GM08714 (cell line): ENCODE data around the gene APBB2.

Experiments used
- H3K4me3 ChIP-seq: fragments of 200-500 bp; sonication (Bioruptor generic); 2 replicates; pipeline ENCODE4 v1.5.1; 2014; ENCODE audit warnings: mild to moderate bottlenecking, low read length, inconsistent platforms
- ZNF274 ChIP-seq: IDR thresholded peaks from 2 replicates; pipeline ENCODE4 v1.6.1; 2012; ENCODE audit warnings: mild to moderate bottlenecking, low read depth, low read length

Gene APBB2

GRCh38 chr4:41214136-41214824 is at the start of gene APBB2:
Gene APBB2 (minus strand): TSS chr4:41214542. CDS start chr4:41033254, 181,288 bp downstream.
- no peak for TF ChIP-seq ZNF274
- H3K4me3 ChIP-seq, result peak within 1 kb of the TSS; percentile 68

DNA sequence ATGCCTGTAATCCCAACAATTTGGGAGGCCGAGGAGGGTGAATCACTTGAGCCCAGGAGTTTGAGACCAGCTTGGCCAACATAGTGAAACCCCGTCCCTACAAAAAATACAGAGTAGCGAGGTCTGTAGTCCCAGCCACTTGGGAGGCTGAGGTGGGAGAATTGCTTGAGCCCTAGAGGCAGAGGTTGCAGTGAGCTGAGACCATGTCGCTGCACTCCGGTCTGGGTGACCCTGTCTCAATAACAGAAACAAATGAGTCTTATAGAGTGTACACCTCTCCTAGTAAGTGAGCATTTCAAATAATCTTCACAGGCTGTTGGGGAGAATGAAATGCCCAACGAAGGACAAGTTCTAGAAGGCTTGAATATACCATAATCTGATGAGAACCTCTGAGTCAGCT is 47.9 kb upstream of the APBB2 start:
- H3K4me3 ChIP-seq, result no peak overlapping the region
- no peak for TF ChIP-seq ZNF274

DNA sequence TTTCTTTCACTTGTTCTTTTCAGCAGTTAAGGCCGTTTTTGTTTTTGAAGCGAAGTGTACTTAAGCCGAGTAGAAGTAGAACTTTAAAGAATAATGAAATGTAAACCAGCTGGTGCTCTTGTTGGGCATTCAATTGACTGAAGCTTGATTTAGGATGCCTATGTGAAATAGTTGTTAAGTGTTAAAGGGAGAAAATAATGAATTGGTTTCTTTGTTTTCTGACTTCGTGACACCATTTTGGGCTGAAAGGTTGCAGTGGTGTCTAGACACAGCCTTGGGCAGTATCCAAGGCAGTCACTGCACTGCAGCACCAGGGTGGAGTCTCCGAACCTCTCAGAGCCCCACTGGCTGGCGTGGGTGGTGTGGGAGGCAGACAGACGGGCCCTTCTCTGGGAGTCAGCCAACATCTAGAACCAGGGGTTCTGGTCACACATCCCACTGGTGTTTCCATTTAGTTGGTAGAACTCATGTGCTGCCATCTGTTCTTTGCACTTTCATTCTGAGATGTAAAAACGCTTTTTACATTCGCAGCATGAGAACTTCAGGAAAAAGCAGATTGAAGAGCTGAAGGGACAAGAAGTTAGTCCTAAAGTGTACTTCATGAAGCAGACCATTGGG is 45.9 kb upstream of the APBB2 start:
- TF ChIP-seq ZNF274, result no peak
- no peak overlapping the region for H3K4me3 ChIP-seq

DNA sequence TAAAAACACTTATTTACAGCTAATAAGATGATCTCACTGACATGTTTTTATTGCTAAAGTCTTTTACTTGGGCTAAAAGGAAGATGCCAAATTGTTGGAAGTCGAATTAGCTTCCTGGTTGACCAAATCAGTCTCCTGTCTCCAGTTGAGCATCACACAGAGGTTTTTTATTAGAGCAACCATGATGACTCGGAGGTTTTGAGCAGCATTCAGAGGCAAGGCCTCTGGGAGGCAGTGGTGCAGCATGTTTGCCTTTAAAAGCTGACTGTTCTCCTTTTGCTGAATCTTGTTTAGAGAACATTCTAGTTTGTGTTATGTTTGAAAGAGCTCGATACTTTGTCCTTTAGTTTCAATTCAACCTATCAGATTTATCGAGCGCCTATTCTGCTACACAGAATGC is 44.4 kb upstream of the APBB2 start:
- no peak overlapping the region for H3K4me3 ChIP-seq
- no peak for TF ChIP-seq ZNF274

- no peak for TF ChIP-seq ZNF274
These were observed 43.6 kb upstream of the APBB2 start for GRCh38 chr4:41257906-41258305.

DNA sequence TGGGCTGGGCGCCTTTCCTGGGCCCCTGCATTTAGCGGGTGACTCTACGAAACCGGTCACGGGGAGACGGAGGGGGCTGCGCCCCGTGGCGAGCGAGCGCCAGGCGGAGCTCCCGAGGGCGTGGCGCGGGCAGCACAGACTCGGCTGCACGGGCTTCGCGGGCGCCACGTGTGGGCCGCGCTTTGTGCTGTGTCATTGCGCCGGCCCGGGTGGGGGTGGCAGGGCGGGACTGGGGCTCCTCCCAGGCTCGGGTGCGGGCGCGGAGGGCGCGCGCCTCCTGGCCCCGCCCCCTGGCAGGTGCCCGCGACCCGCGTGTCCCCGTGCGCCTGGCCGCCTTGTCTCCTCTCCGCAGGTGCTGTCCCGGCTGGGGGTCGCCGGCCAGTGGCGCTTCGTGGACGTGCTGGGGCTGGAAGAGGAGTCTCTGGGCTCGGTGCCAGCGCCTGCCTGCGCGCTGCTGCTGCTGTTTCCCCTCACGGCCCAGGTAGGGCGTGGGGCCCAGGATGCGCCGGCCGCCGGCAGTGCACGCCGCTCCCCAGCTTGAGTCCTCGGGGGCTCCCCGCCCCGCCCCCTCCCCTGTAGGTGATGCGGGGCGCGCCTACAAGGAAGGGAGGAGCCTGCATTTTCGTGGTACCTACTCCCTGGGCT is 43.0 kb upstream of the APBB2 start:
- no peak for TF ChIP-seq ZNF274
- H3K4me3 ChIP-seq, result no peak overlapping the region; the same call in 1 of the 2 replicates

More at GRCh38 chr4:41257906-41258305, 43.6 kb upstream of the APBB2 start:
- no peak overlapping the region for H3K4me3 ChIP-seq

- H3K4me3 ChIP-seq, result no peak within 1 kb of the TSS; the same call in 1 of the 2 replicates
- TF ChIP-seq ZNF274, result no peak
These were observed 42.5 kb upstream of the APBB2 start, which contains the start of gene UCHL1 for GRCh38 chr4:41256740-41257256. Gene UCHL1 (plus strand): TSS chr4:41256928. CDS start chr4:41256977, 49 bp downstream.

- TF ChIP-seq ZNF274, result no peak
These were observed 41.9 kb upstream of the APBB2 start for GRCh38 chr4:41256131-41256739.

GRCh38 chr4:41245983-41246382 is 31.6 kb upstream of the APBB2 start:
- H3K4me3 ChIP-seq, result no peak overlapping the region
- TF ChIP-seq ZNF274, result no peak

More at GRCh38 chr4:41256131-41256739, 41.9 kb upstream of the APBB2 start:
- H3K4me3 ChIP-seq, result no peak overlapping the region

DNA sequence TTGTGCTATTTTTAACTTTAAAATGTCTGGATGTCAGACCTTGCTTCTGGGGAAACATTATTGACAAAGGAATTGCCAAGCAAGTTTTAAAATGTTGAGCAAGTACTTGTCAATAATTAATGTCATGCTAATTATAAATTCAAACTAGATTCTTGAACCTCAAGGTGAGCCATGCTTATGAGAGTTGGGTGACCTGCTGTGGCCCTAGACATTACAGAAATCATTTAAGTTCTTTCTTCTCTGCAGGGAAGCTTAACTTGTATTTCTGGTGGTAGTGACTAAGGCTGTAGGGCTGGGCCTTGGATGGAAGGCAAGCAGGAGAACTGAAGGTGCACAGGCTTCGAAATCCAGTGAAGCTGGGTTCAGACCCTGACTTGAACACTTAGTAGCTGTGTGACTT is 27.6 kb upstream of the APBB2 start:
- no peak for TF ChIP-seq ZNF274
- H3K4me3 ChIP-seq, result no peak overlapping the region

GRCh38 chr4:41236508-41236907 is 22.2 kb upstream of the APBB2 start:
- TF ChIP-seq ZNF274, result no peak
- H3K4me3 ChIP-seq, result no peak overlapping the region

GRCh38 chr4:41236032-41236431 is 21.7 kb upstream of the APBB2 start:
- H3K4me3 ChIP-seq, result no peak overlapping the region
- no peak for TF ChIP-seq ZNF274

DNA sequence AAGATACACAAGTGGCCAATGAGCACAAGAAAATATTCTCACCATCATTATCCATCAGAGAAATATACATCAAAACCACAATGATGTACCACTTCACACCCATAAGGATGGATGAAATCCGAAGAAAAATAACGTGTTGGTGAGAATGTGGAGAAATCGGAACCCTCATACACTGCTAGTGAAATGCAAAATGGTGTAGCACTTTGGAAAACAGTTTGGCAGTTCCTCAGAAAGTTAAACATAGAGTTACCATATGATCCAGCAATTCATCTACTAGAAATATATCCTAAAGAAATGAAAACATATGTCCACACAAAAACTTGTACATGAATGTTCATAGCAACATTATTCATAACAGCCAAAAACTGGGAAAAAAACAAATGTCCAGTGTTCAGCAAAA is 18.5 kb upstream of the APBB2 start:
- TF ChIP-seq ZNF274, result no peak
- no peak overlapping the region for H3K4me3 ChIP-seq

DNA sequence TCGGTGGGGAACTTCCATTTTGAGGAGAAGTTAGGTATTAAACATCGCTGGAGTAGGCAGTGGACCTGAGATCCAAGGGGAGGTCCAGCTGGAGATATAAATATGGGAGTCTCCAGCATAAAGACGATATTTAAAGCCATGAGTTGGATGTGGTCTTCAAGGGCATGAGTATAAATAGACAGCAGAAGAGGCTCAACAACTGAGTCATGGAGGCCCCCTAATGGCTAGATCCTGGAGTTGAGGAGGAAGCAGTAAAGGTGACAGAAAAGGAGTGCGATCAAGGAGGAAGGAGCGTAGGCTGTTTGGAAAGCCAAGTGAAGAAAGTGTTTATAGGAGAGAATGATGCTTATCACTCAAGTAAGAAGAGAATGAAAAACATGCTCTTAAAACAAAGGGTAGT is 18.1 kb upstream of the APBB2 start:
- TF ChIP-seq ZNF274, result no peak
- no peak overlapping the region for H3K4me3 ChIP-seq
